OCI-M1 (cell line): ENCODE results near the gene CST3.
"Not testable (repeated sequence)": the region's sequence is repeated elsewhere in the genome, so short reads cannot be mapped to it uniquely, and the experiment has no call there.

Experiments used
- DNase-seq: peaks from one replicate; lab custom pipeline; 2025; lab: John Stamatoyannopoulos, UW

CST3 gene, protein sequence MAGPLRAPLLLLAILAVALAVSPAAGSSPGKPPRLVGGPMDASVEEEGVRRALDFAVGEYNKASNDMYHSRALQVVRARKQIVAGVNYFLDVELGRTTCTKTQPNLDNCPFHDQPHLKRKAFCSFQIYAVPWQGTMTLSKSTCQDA

DNA sequence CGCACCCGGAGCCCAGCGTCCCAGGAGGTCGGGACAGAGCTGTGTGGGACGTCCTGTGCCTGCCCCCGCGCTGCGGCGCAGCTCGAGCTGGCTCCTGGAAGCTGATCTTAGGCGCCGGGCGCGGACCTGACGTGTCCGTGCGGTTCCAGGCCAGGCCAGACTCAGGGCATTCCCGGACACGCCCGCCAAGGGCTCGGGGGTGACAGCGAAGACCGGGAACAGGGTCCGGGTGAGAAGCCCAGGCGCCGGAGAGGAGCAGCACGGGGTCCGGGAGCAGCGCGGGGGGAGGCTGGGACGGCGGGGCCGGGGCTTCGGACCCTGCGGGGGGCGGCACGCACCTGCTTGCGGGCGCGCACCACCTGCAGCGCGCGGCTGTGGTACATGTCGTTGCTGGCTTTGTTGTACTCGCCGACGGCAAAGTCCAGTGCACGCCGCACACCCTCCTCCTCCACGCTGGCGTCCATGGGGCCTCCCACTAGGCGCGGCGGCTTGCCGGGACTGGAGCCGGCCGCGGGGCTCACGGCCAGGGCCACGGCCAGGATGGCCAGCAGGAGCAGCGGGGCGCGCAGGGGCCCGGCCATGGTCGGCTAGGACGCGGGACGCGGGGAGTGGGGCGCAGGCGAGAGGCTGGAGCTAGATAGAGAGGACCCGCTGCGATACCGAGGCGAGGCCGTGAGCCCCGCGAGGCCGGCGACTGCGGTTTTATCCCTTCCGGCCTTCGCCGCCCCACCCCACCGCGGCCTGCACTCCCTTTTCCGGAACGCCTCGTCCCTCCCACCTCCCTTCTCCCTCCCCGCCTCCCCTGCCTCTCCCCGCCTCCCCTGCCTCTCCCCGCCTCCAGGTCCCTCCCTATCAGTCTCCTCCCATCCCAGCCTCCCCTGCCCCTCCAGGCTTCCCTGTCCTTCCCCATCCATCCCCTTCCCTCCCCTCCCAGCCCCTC, at the start of gene CST3:
TSS of gene CST3 (minus strand) at position 674 of the 940 bp plus-strand sequence. CDS start at position 581, 93 bp downstream.
- DNase-seq, result peak; percentile 91

DNA sequence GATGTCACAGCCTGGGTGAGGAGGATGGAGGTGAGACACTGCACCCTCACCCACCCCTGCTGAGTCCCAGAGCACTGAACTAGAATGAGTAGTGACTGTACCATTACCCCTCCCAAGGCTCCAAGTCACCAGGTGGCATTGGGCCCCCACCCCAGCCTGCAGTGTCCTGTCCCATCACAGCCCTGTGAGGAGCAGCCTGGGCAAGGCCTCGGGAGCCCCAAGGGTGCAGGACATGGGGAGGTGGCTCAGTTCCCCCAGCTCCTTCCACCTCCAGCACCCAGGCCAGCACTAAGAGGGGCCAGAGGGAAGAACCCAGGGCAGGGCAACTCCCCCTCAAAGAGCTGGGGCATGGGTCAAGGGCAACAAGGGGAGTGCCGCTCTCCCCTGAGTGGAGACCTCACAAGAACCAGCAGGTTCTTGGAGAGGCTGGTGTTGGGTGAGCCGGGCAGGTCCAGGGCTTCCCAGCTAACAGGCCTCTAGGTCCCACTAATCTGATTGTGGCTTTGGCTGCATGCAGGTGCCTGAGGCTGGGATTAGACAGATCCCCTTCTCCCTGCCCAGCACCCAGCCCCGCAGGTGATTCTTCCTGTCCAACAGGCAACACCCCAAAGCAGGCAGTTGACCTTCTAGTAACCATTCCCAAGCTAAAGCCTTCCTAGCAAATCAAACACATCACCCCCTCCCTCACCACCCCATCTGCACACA, 48.4 kb upstream of the CST3 start:
- no peak for DNase-seq

DNA sequence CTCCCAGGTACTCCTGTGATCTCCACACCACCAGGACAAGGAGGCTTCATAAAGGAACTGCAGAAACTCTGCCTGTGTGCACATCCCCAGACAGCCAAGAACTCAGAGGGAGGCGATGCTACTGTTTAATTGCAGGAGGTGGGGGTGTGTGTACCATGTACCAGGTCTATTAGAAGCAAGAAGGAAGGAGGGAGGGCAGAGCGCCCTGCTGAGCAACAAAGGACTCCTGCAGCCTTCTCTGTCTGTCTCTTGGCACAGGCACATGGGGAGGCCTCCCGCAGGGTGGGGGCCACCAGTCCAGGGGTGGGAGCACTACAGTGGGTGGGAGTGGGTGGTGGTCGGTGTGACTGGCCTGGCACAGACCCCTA, 47.8 kb upstream of the CST3 start:
- not testable (repeated sequence) for DNase-seq

DNA sequence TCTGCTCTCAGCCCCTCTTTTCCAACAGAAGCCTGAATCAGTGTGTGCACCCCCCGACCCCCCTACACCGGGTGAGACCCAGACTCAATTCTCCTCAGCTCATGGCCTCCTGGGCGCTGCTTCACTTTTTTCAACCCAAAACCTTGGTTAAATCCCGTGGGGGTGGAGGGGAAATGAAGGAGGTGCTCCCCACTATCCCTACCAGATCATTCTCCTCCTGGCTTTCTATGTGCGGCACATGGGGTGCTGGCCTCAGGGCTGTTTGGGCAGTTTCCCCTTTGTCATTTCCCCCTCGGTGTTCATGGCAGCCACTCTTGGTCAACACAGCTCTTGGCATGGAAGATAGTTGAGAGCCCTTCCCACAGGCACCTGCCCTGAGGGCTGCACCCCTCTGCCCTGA, 46.5 kb upstream of the CST3 start:
- no peak for DNase-seq

- no peak for DNase-seq
Measured at GRCh38 chr20:23683807-23684206, 46.1 kb upstream of the CST3 start.

DNA sequence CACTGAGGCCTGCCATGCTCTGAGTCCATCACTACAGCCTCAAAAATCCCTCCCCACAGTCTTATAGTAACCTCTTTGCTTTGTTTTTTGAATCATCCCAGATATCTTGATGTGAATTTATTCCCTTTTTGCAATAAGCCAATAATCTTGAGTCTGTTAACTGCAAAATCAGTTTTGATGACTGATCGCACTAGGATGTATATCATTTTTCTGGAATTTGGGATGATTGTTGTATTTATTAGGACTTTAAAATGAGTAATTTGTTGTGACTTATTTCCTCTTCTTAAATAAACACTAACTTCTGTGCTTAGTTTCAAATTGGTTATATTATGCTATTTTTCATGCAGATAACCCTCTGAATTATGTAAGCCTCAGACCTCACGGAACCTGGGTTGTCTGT, 45.5 kb upstream of the CST3 start:
- DNase-seq, result no peak

DNA sequence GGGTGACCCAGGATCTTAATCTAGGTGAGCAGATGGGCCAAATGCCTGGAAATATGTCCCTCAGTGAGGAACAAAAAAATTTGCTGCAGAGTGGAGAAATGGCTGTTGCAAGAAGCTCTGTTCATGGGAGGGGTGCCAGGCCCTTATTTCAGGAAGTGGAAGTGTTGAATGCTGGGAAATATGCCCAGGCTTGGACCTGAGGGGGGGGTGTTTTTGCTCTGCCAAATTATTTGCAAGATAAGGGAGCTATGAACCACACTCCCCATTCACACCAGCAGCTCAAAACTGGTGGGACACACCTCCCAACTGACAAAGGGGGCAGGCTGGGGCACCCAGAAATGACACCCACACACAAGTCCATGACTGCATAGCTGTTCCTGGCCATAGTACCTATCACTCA, 42.4 kb upstream of the CST3 start:
- DNase-seq, result peak; percentile 12

GRCh38 chr20:23679133-23680092, 41.7 kb upstream of the CST3 start:
- no peak for DNase-seq

- no peak for DNase-seq
Measured at GRCh38 chr20:23673209-23673608, 35.5 kb upstream of the CST3 start.

DNA sequence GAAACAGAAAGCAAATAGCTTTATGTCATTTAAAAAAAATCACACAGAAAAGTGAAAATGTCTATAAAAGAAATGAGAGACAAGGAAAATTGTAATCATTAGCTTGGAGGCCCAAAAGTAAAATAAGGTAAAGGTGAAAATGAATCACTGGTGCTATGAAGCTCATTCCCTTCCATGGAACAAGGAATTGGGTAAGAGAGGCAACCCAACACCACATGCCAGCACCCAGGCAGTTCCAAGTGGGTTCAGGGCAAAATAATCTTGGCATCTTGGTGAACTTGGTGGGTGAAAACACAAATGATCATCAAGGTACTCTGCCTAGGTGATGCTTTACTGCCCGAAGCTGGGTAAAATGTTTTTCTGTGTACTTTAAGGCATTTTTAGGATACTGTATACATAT, 34.4 kb upstream of the CST3 start:
- DNase-seq, result no peak

DNA sequence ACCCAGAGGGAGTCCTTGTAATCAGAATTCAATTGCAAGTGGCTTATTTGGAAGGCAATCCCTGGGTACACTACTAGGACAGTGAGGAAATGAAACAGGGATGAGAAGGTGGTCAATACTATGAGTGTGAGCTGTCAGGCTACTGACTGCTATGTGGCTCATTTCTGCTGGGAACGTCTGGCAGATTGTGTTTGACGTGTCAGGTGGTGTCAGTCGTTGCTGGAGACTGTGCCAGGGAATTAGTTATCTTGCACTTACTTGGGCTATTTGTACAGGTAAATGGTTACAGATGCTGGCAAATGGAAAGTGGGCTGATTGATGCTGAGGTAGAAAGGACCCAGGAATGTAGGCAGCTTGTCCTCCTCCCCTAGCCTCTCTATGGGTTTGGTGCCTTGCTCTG, 33.7 kb upstream of the CST3 start:
- DNase-seq, result no peak

GRCh38 chr20:23670361-23670760, 32.6 kb upstream of the CST3 start:
- DNase-seq, result no peak

GRCh38 chr20:23669866-23670265, 32.1 kb upstream of the CST3 start:
- no peak for DNase-seq

- DNase-seq, result no peak
Measured at GRCh38 chr20:23669327-23669726, 31.6 kb upstream of the CST3 start.

DNA sequence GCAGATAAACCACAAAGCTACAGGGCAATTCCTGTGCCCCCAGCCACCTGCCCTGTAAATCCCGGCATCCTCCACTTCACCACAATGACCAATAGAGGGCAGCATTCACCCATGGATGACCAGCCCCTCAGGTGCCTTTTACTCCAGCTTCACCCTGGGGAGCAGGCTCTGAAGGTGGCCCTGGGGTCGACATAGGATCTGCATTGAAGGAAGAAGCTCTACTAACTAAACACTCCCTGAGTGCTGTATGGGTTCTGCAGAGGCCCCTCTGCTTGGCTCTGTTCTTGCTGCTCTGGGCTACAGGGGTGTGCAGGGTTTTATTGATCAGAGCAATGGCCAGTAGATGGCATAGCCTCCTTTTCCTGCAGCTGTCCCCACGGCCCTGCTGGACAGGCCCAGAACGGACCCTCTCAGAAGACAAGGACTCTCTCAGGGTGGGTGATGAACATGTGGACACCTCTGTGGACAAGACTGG, 30.8 kb upstream of the CST3 start:
- DNase-seq, result peak; percentile 72

DNA sequence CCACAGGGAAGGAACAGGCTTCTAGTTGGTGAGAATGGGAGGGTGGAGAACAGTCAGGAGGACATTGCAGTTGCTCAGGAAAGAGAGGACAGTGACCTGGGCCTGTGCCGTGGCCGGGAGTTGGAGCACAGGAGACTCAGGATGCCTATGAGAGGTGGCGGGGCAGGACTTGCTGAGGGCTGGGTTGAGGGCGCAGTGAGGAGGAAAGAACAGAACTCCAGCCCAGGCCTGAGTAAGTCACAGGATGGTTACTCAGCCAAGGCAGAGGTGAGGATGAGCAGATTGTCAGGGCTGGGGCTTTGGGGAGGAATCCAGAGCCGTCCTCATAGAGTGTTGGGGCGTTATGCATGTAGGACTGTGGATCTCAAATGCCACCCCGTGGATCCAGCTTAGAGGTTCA, 29.9 kb upstream of the CST3 start:
- no peak for DNase-seq

GRCh38 chr20:23666698-23667097, 28.9 kb upstream of the CST3 start:
- no peak for DNase-seq

DNA sequence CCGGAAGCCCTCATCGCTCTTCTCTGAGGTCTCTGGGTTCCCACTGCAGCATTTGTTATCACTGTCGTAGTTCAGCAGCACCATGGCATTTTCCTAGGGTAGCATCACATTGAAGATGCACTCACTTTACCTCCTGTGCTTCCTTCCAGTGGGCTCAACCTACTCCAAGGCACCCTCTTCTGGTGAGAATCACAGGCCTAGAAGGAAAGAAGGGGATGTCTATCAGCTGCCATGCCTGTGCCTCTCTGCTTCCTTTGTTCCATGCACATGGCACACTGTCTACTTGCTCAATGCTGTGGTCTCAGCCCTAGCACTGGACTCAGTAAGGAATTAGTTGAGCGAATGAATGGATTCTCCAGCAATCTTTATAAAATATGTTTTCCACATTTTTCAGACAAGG, 28.4 kb upstream of the CST3 start:
- DNase-seq, result peak; percentile 9

DNA sequence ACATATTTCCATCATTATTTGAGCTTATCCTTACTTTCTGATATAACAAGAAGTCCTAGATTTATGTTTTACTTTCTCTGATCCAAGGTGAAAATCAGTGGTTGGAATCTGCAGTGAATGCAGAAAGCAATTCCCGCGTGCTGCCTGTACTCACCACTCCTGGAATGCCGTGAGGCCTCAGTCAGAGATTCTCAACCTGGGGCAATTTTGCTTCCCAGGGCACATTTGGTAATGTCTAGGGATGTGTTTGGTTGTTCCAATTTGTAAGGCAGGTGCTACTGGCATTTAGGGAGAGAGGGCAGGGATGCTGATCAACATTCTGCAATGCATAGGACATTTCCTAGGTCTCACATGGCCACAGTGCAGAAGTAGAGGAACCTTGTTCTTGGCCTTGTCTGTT, 27.2 kb upstream of the CST3 start:
- no peak for DNase-seq

GRCh38 chr20:23664046-23664445, 26.3 kb upstream of the CST3 start:
- not testable (repeated sequence) for DNase-seq

- no peak for DNase-seq
Measured at GRCh38 chr20:23663180-23663579, 25.4 kb upstream of the CST3 start.
